Measurements from ENCODE around the gene MLXIP.

Gene MLXIP

GRCh38 chr12:122189626-122190475 is 111.3 kb downstream of the MLXIP start:
- no peak for DNase-seq (ENCODE audit: low read depth)

- DNase-seq (ENCODE audit: low read depth), result peak; percentile 18
Observed at GRCh38 chr12:122190842-122191668, 112.5 kb downstream of the MLXIP start.

- DNase-seq (ENCODE audit: low read depth), result no peak
Observed at GRCh38 chr12:122192441-122192840, 113.9 kb downstream of the MLXIP start.

- no peak for DNase-seq (ENCODE audit: low read depth)
Observed at GRCh38 chr12:122194804-122195203, 116.2 kb downstream of the MLXIP start.

GRCh38 chr12:122195405-122195804 is 116.8 kb downstream of the MLXIP start:
- DNase-seq (ENCODE audit: low read depth), result no peak

Measured in fibroblast of the conjunctiva (primary cell).